Endothelial cell of umbilical vein (primary cell): ENCODE results near the gene ZMIZ1. TPM values are rescaled to one million over a fixed set of nuclear protein-coding genes. Genes with fewer than 3 reads are reported as not detected.

Source experiments
- BruUV-seq: library from RNA; stranded (reverse); fragments of 400-500 nt; replicated peaks from 2 replicates; lab custom pipeline; 2021; lab: Mats Ljungman, UMichigan
- CTCF ChIA-PET: fragments of 300-600, 350-600 bp; sonication (Branson Sonifier 250); formaldehyde crosslinking; loops from one replicate; lab custom pipeline; 2021; ENCODE audit warnings: antibody characterized with exemption, inconsistent platforms; lab: Charles Lee
- POLR2A ChIA-PET: fragments of 300-600, 350-600 bp; sonication (Branson Sonifier 250); formaldehyde crosslinking; loops from one replicate; lab custom pipeline; 2021; ENCODE audit warnings: antibody characterized with exemption, inconsistent platforms; lab: Charles Lee
- DNase-seq: peaks from one replicate; pipeline ENCODE4 v3.0.0-alpha.2; 2011; ENCODE audit warnings: low read depth, low spot score
- FAIRE-seq: peaks from 2 replicates; lab custom pipeline; 2011; peaks lifted over from hg19 to GRCh38; lab: Jason Lieb, UNC
- H2AFZ ChIP-seq: 2 replicates; pipeline ENCODE4 v1.6.0; 2012; ENCODE audit warnings: low read depth, low read length, control low read depth, inconsistent platforms
- H3K27ac ChIP-seq: 2 replicates; pipeline ENCODE4 v1.5.1; 2011; ENCODE audit warnings: low read depth, mild to moderate bottlenecking, control low read depth, low read length, moderate library complexity; ENCODE audit not compliant: insufficient read depth
- H3K27me3 ChIP-seq, 2 experiments: 2 replicates each; pipeline versions ENCODE4 v1.6.0 to v1.6.1; 2011; ENCODE audit warnings: low read length in 2 of 2, mixed read lengths in 1 of 2; ENCODE audit not compliant: control insufficient read depth in 2 of 2, insufficient read depth in 2 of 2
- H3K36me3 ChIP-seq, 2 experiments: 2 replicates in 1 of 2; 3 replicates in 1 of 2; pipeline ENCODE4 v1.5.1; 2011; ENCODE audit warnings: low read length in 2 of 2, mild to moderate bottlenecking in 1 of 2, moderate library complexity in 1 of 2; ENCODE audit not compliant: control insufficient read depth in 2 of 2, insufficient read depth in 2 of 2; ENCODE audit errors: extremely low read depth in 1 of 2
- H3K4me1 ChIP-seq: 3 replicates; pipeline ENCODE4 v1.5.1; 2011; ENCODE audit warnings: mild to moderate bottlenecking, low read length; ENCODE audit not compliant: control insufficient read depth, insufficient read depth; ENCODE audit errors: extremely low read depth
- H3K4me2 ChIP-seq: 2 replicates; pipeline ENCODE4 v1.6.1; 2011; ENCODE audit warnings: low read length, control low read depth, mixed read lengths; ENCODE audit not compliant: insufficient read depth
- H3K4me3 ChIP-seq, 3 experiments: fragments of 200-600 bp in 1 of 3; sonication (generic), shearing (Covaris generic) in 1 of 3; replicated peaks in 1 of 3; 2 replicates each; pipeline ENCODE4 v1.5.1; 2011 to 2016; ENCODE audit warnings: control low read depth in 3 of 3, low read length in 3 of 3, mild to moderate bottlenecking in 2 of 3, inconsistent platforms in 1 of 3, low read depth in 1 of 3, moderate library complexity in 1 of 3; ENCODE audit not compliant: insufficient read depth in 1 of 3
- H3K79me2 ChIP-seq: 2 replicates; pipeline ENCODE4 v1.6.0; 2012; ENCODE audit warnings: low read length, inconsistent platforms; ENCODE audit not compliant: control insufficient read depth, insufficient read depth
- H3K9ac ChIP-seq: replicated peaks from 2 replicates; pipeline ENCODE3; 2011; ENCODE audit warnings: low read length, control low read depth; ENCODE audit not compliant: insufficient read depth; ENCODE audit errors: extremely low read depth
- H3K9me1 ChIP-seq: replicated peaks from 3 replicates; pipeline ENCODE4 v1.6.0; 2011; ENCODE audit warnings: mild to moderate bottlenecking, low read length; ENCODE audit not compliant: control insufficient read depth, insufficient read depth; ENCODE audit errors: extremely low read depth
- H3K9me3 ChIP-seq: replicated peaks from 2 replicates; pipeline ENCODE4 v1.5.1; 2012; ENCODE audit warnings: low read length, inconsistent platforms; ENCODE audit not compliant: control insufficient read depth, insufficient read depth
- H4K20me1 ChIP-seq: replicated peaks from 2 replicates; pipeline ENCODE3; 2011; ENCODE audit warnings: mild to moderate bottlenecking, low read length; ENCODE audit not compliant: control insufficient read depth, insufficient read depth; ENCODE audit errors: extremely low read depth
- CTCF ChIP-seq, 2 donors: IDR thresholded peaks; 1 replicate in 1 of 2; 2 replicates in 1 of 2; pipeline ENCODE4 v1.5.1; 2011; ENCODE audit warnings: low read length in 2 of 2, mild to moderate bottlenecking in 2 of 2, moderate library complexity in 2 of 2, control low read depth in 1 of 2, inconsistent platforms in 1 of 2, low read depth in 1 of 2; ENCODE audit not compliant: insufficient read depth in 1 of 2; ENCODE audit errors: extremely low read depth in 1 of 2
- EZH2 ChIP-seq: IDR thresholded peaks from 2 replicates; pipeline ENCODE4 v1.6.1; 2012; ENCODE audit warnings: borderline replicate concordance, low read depth, mild to moderate bottlenecking, moderate library complexity, low read length, inconsistent platforms; ENCODE audit not compliant: severe bottlenecking
- FOS ChIP-seq: IDR thresholded peaks from 2 replicates; pipeline ENCODE4 v1.6.1; 2011; ENCODE audit warnings: mild to moderate bottlenecking, low read length, moderate library complexity, borderline replicate concordance; ENCODE audit not compliant: insufficient read depth
- GATA2 ChIP-seq: IDR thresholded peaks from 2 replicates; pipeline ENCODE4 v1.7.0; 2011; ENCODE audit warnings: low read depth, mild to moderate bottlenecking, moderate library complexity, mixed read lengths, low read length; ENCODE audit not compliant: insufficient read length, insufficient read depth
- JUN ChIP-seq: IDR thresholded peaks from 2 replicates; pipeline ENCODE4 v1.6.1; 2011; ENCODE audit warnings: borderline replicate concordance, low read depth; ENCODE audit not compliant: insufficient read length, insufficient read depth
- MAX ChIP-seq: IDR thresholded peaks from 2 replicates; pipeline ENCODE4 v1.6.1; 2011; ENCODE audit not compliant: insufficient read depth, insufficient read length
- MYC ChIP-seq: IDR thresholded peaks from one replicate; pipeline ENCODE4 v1.6.1; 2011; ENCODE audit warnings: mild to moderate bottlenecking, low read depth, low read length
- POLR2A ChIP-seq: IDR thresholded peaks from 2 replicates; pipeline ENCODE4 v1.6.1; 2012; ENCODE audit warnings: low read depth, mild to moderate bottlenecking, control low read depth, low read length
- POLR2AphosphoS5 ChIP-seq: IDR thresholded peaks from 2 replicates; pipeline ENCODE4 v1.6.1; 2012; ENCODE audit warnings: low read depth, mild to moderate bottlenecking, control low read depth, low read length, moderate library complexity; ENCODE audit not compliant: insufficient read depth
- dilution Hi-C: fragments of 300-500 bp; cut with MboI; formaldehyde crosslinking; loops from one replicate; pipeline ENCODE4 v1.15.0; 2019; ENCODE audit warnings: low sequenced_read_pairs; ENCODE audit not compliant: extremely low pct_ligation_motif_present
- intact Hi-C: fragments of 100-400 bp; cut with micrococcal nuclease; formaldehyde crosslinking; loops from one replicate; pipeline ENCODE4 v1.10.0; 2022
- polyA plus RNA-seq, 4 experiments: library from polyadenylated mRNA; depleted of rRNA in 3 of 4; stranded (reverse) in 3 of 4; unstranded in 1 of 4; fragments of >200 nt; gene quantifications; 2 replicates each; pipeline versions ENCODE4 v1.2.1 to v1.2.3, GENCODE V29; 2011 to 2012; ENCODE audit warnings: missing spikeins in 1 of 4
- total RNA-seq: library from RNA; stranded (reverse); gene quantifications from 2 replicates; pipeline ENCODE4 v1.2.3, GENCODE V29; 2021

ZMIZ1 gene
- total and polyA plus RNA-seq, 2 donors (not counting 3 experiments of a cell fraction or from before 2014, with no cell fraction given), result 12.5 to 46.7 TPM

- Histone ChIP-seq H3K9ac (no peak overlapping the region), H3K79me2 (no peaks in the 10 kb centered on the region), H3K9me3 (no peaks in the 10 kb centered on the region), H3K4me3 (no peak overlapping the region), H2AFZ (no peak overlapping the region), H3K27ac (no peak overlapping the region), H3K27me3 (no peaks in the 10 kb centered on the region), H3K36me3 (no peaks in the 10 kb centered on the region), H3K4me2 (no peak overlapping the region), H3K4me1 (no peaks in the 10 kb centered on the region), H3K9me1 (no peaks in the 10 kb centered on the region), H4K20me1 (no peaks in the 10 kb centered on the region)
- FAIRE-seq (no peak), DNase-seq (peak; percentile 34)
- intact Hi-C loops (no loop called here), dilution Hi-C loops (no loop called here)
- ChIA-PET POLR2A (no interaction called here), CTCF (interaction anchor here (0.6 to 2.6 kb wide), 23 partner anchors 12 to 1006 kb away, joined by 3 to 20 read pairs (median 3); no protein-coding TSS in a partner anchor)
- no TSS peak for BruUV-seq
- TF ChIP-seq EZH2, result no peak
- TF ChIP-seq CTCF (IDR thresholded peaks at IDR 0.05; ENCODE audit: extremely low read depth in 1 of 2, insufficient read depth in 1 of 2, low read depth in 1 of 2, low read length in 2 of 2), result peak; percentile 33 to 66
- TF ChIP-seq MYC, result no peak
Observed at GRCh38 chr10:79052291-79053080, 16.3 kb upstream of the ZMIZ1 start.

GRCh38 chr10:79053081-79053434 lies 15.7 kb upstream of the ZMIZ1 start:
- ChIA-PET POLR2A (no interaction called here), CTCF (interaction anchor here (1.3 to 2.6 kb wide), 3 partner anchors 88 to 164 kb away, joined by 3 to 20 read pairs (median 4); no protein-coding TSS in a partner anchor)
- Histone ChIP-seq H3K36me3 (no peaks in the 10 kb centered on the region), H3K27me3 (no peaks in the 10 kb centered on the region), H3K9me1 (no peaks in the 10 kb centered on the region), H3K9me3 (no peaks in the 10 kb centered on the region), H2AFZ (no peak overlapping the region), H3K4me3 (no peak overlapping the region), H3K27ac (no peak overlapping the region), H3K79me2 (no peaks in the 10 kb centered on the region), H3K4me2 (no peak overlapping the region), H3K9ac (no peak overlapping the region), H4K20me1 (no peaks in the 10 kb centered on the region), H3K4me1 (no peaks in the 10 kb centered on the region)
- dilution Hi-C loops, result no loop called here
- no TSS peak for BruUV-seq
- no peak for DNase-seq
- intact Hi-C loops, result no loop called here
- no peak for FAIRE-seq
- TF ChIP-seq MYC (no peak), CTCF (IDR thresholded peaks at IDR 0.05; ENCODE audit: extremely low read depth in 1 of 2, insufficient read depth in 1 of 2, low read depth in 1 of 2, low read length in 2 of 2) (no peak), JUN (no peak), GATA2 (no peak), EZH2 (no peak), FOS (no peak), MAX (no peak), POLR2A (no peak), POLR2AphosphoS5 (no peak)
